Upper lobe of left lung (tissue), 6 donors: ENCODE data around the gene UBE2L3. TPM values are rescaled to one million over a fixed set of nuclear protein-coding genes. Genes with fewer than 3 reads are reported as not detected.

Source experiments
- ATAC-seq, 2 donors: fragments of 200-7000 bp; cut with Tn5 transposase; one replicate each; pipeline ENCODE4 v1.9.1; 2022; ENCODE audit warnings: mild to moderate bottlenecking in 2 of 2, moderate library complexity in 2 of 2; ENCODE audit not compliant: low FRiP score in 2 of 2
- DNase-seq, 2 donors: peaks; one replicate each; pipeline ENCODE4 v3.0.0-alpha.2; 2019 to 2020
- H3K27ac ChIP-seq, 4 donors: fragments of 200-600 bp; sonication (generic); one replicate each; pipeline ENCODE4 v1.5.1; 2016 to 2019
- H3K27me3 ChIP-seq, 4 donors: fragments of 200-600 bp; sonication (generic); one replicate each; pipeline ENCODE4 v1.5.1; 2017 to 2019
- H3K36me3 ChIP-seq, 4 donors: fragments of 200-600 bp; sonication (generic); one replicate each; pipeline ENCODE4 v1.5.1; 2016 to 2019
- H3K4me1 ChIP-seq, 4 donors: fragments of 200-600 bp; sonication (generic); one replicate each; pipeline ENCODE4 v1.5.1; 2018 to 2019
- H3K4me3 ChIP-seq, 4 donors: fragments of 200-600 bp; sonication (generic); one replicate each; pipeline ENCODE4 v1.5.1; 2017 to 2019; ENCODE audit warnings: mild to moderate bottlenecking in 2 of 4, moderate library complexity in 1 of 4
- H3K9me3 ChIP-seq, 4 donors: fragments of 200-600 bp; sonication (generic); one replicate each; pipeline ENCODE4 v1.5.1; 2018 to 2019
- CTCF ChIP-seq, 6 experiments: fragments of 450-650 bp in 4 of 6; fragments of 200-600 bp in 2 of 6; sonication (generic) in 2 of 6; IDR thresholded peaks; one replicate each; pipeline ENCODE4 v1.5.1; 2016 to 2019; ENCODE audit warnings: antibody characterized with exemption in 6 of 6
- EP300 ChIP-seq, 4 donors: sonication (generic); formaldehyde crosslinking; IDR thresholded peaks; one replicate each; pipeline ENCODE4 v1.5.1; 2017; ENCODE audit warnings: antibody characterized with exemption in 4 of 4, control low read depth in 2 of 4
- POLR2A ChIP-seq, 4 donors: fragments of 450-650 bp; IDR thresholded peaks; one replicate each; pipeline ENCODE4 v1.5.1; 2016 to 2017; ENCODE audit warnings: antibody characterized with exemption in 4 of 4, mild to moderate bottlenecking in 2 of 4
- POLR2AphosphoS5 ChIP-seq, 2 donors: sonication (generic); formaldehyde crosslinking; IDR thresholded peaks; one replicate each; pipeline ENCODE4 v1.5.1; 2017; ENCODE audit warnings: antibody characterized with exemption in 2 of 2
- WGBS, 2 donors: methylation state at CpG; one replicate each; pipeline ENCODE4 v1.1.5; 2017 to 2018; 5-methylcytosine and 5-hydroxymethylcytosine counted together
- total RNA-seq, 6 donors: library from RNA; depleted of rRNA in 4 of 6; stranded (reverse); fragments of >200 nt in 4 of 6; gene quantifications; one replicate each; pipeline versions ENCODE4 v1.1.0 to v1.2.1, GENCODE V29; 2016 to 2021
- donor health status: DM: no; HTN: no; CAD: no; lungs with moderate emphysema.
- donor health status: DM: no; HTN: yes; CAD: no; lungs with severe emphysema.

Gene UBE2L3
- total RNA-seq, 6 donors from 2014 or later: 24.1 to 45.8 (median 39.2) TPM

GRCh38 chr22:21598302-21598701 is 30.8 kb downstream of the UBE2L3 start:
- TF ChIP-seq POLR2A (IDR thresholded peaks at IDR 0.05) (no peak), CTCF (IDR thresholded peaks at IDR 0.05) (no peak), EP300 (IDR thresholded peaks at IDR 0.05) (no peak), POLR2AphosphoS5 (IDR thresholded peaks at IDR 0.05) (no peak)
- no peaks in the 10 kb centered on the region for H3K27me3 ChIP-seq
- ATAC-seq: no peak
- H3K4me3 ChIP-seq: no peak overlapping the region
- WGBS, 2 donors: 87 to 90% methylated on average over 3 of the region's 3 CpGs
- H3K36me3 ChIP-seq: peaks cover 11 to 39% (median 27%) of the 10 kb centered on the region in 4 donors
- no peaks in the 10 kb centered on the region for H3K9me3 ChIP-seq
- H3K27ac ChIP-seq: no peak overlapping the region
- DNase-seq: no peak
- H3K4me1 ChIP-seq: peaks cover 0 to 7% (median 2%) of the 10 kb centered on the region in 4 donors

- no peak for ATAC-seq
- H3K4me3 ChIP-seq: no peak overlapping the region
- peaks cover 0 to 6% (median 2%) of the 10 kb centered on the region in 4 donors for H3K4me1 ChIP-seq
- no peak overlapping the region for H3K27ac ChIP-seq
- WGBS, 2 donors: 85% methylated on average over 6 of the region's 6 CpGs
- H3K9me3 ChIP-seq: no peaks in the 10 kb centered on the region
- TF ChIP-seq POLR2AphosphoS5 (IDR thresholded peaks at IDR 0.05): no peak
- peaks cover 6 to 29% (median 18%) of the 10 kb centered on the region in 4 donors for H3K36me3 ChIP-seq
- no peak for DNase-seq
- no peaks in the 10 kb centered on the region for H3K27me3 ChIP-seq
Observed at GRCh38 chr22:21599053-21599893, 31.8 kb downstream of the UBE2L3 start.

- Histone ChIP-seq H3K9me3 (no peaks in the 10 kb centered on the region), H3K36me3 (no peaks in the 10 kb centered on the region), H3K4me3 (no peak overlapping the region), H3K4me1 (peaks cover 3 to 17% (median 6%) of the 10 kb centered on the region in 4 donors), H3K27ac (no peak overlapping the region), H3K27me3 (no peaks in the 10 kb centered on the region)
- DNase-seq: no peak
- TF ChIP-seq CTCF (IDR thresholded peaks at IDR 0.05): no peak
- no peak for TF ChIP-seq POLR2AphosphoS5 (IDR thresholded peaks at IDR 0.05)
- no peak for TF ChIP-seq POLR2A (IDR thresholded peaks at IDR 0.05)
- TF ChIP-seq EP300 (IDR thresholded peaks at IDR 0.05): no peak
- WGBS, 2 donors: 93 to 94% methylated on average over 6 of the region's 6 CpGs
- no peak for ATAC-seq
Observed at GRCh38 chr22:21602579-21602978, 35.1 kb downstream of the UBE2L3 start.

GRCh38 chr22:21603973-21604372 is 36.5 kb downstream of the UBE2L3 start:
- Histone ChIP-seq H3K36me3 (no peaks in the 10 kb centered on the region), H3K4me1 (peaks cover 1 to 17% (median 5%) of the 10 kb centered on the region in 4 donors), H3K9me3 (no peaks in the 10 kb centered on the region), H3K27me3 (no peaks in the 10 kb centered on the region), H3K4me3 (no peak overlapping the region), H3K27ac (no peak overlapping the region)
- ATAC-seq (no peak), DNase-seq (no peak)
- 93 to 95% methylated on average over 9 of the region's 9 CpGs for WGBS, 2 donors
- TF ChIP-seq CTCF (IDR thresholded peaks at IDR 0.05): no peak
- TF ChIP-seq POLR2AphosphoS5 (IDR thresholded peaks at IDR 0.05): no peak
- no peak for TF ChIP-seq EP300 (IDR thresholded peaks at IDR 0.05)
- no peak for TF ChIP-seq POLR2A (IDR thresholded peaks at IDR 0.05)

- TF ChIP-seq POLR2A (IDR thresholded peaks at IDR 0.05) (no peak), POLR2AphosphoS5 (IDR thresholded peaks at IDR 0.05) (no peak), CTCF (IDR thresholded peaks at IDR 0.05) (no peak), EP300 (IDR thresholded peaks at IDR 0.05) (no peak)
- no peaks in the 10 kb centered on the region for H3K27me3 ChIP-seq
- H3K27ac ChIP-seq: no peak overlapping the region
- no peak overlapping the region for H3K4me3 ChIP-seq
- WGBS, 2 donors: 85 to 97% methylated on average over 6 to 7 of the region's 7 CpGs
- H3K9me3 ChIP-seq: no peaks in the 10 kb centered on the region
- DNase-seq (no peak), ATAC-seq (no peak)
- peaks cover 0 to 17% (median 5%) of the 10 kb centered on the region in 4 donors for H3K4me1 ChIP-seq
- H3K36me3 ChIP-seq: peaks cover 0 to 5% (median 3%) of the 10 kb centered on the region in 4 donors
Observed at GRCh38 chr22:21605887-21606564, 38.5 kb downstream of the UBE2L3 start.
